ENCODE measurements around the gene RNF220.
"Not testable (repeated sequence)": the region's sequence is repeated elsewhere in the genome, so short reads cannot be mapped to it uniquely, and the experiment has no call there.

Gene RNF220

GRCh38 chr1:44679468-44679867 is 274.4 kb downstream of the RNF220 start:
- no peak for DNase-seq (ENCODE audit: low spot score)

- DNase-seq (ENCODE audit: low spot score), result no peak
Observed at GRCh38 chr1:44681905-44682882, 277.1 kb downstream of the RNF220 start.

- DNase-seq (ENCODE audit: low spot score), result no peak
Observed at GRCh38 chr1:44682883-44683265, 277.8 kb downstream of the RNF220 start.

GRCh38 chr1:44684525-44684924 is 279.5 kb downstream of the RNF220 start:
- DNase-seq (ENCODE audit: low spot score), result peak; percentile 23

- no peak for DNase-seq (ENCODE audit: low spot score)
Observed at GRCh38 chr1:44685218-44685617, 280.2 kb downstream of the RNF220 start.

- DNase-seq (ENCODE audit: low spot score), result no peak
Observed at GRCh38 chr1:44685881-44686280, 280.8 kb downstream of the RNF220 start.

- DNase-seq (ENCODE audit: low spot score), result no peak
Observed at GRCh38 chr1:44688760-44689446, 283.8 kb downstream of the RNF220 start.

GRCh38 chr1:44689447-44689765 is 284.4 kb downstream of the RNF220 start:
- no peak for DNase-seq (ENCODE audit: low spot score)

GRCh38 chr1:44693159-44693558 is 288.1 kb downstream of the RNF220 start:
- DNase-seq (ENCODE audit: low spot score), result peak; percentile 24

- no peak for DNase-seq (ENCODE audit: low spot score)
Observed at GRCh38 chr1:44693900-44694299, 288.8 kb downstream of the RNF220 start.

GRCh38 chr1:44694863-44695478 is 289.9 kb downstream of the RNF220 start:
- no peak for DNase-seq (ENCODE audit: low spot score)

- DNase-seq (ENCODE audit: low spot score), result no peak
Observed at GRCh38 chr1:44695671-44696070, 290.6 kb downstream of the RNF220 start.

GRCh38 chr1:44696101-44696500 is 291.0 kb downstream of the RNF220 start:
- no peak for DNase-seq (ENCODE audit: low spot score)

GRCh38 chr1:44696789-44697345 is 291.8 kb downstream of the RNF220 start:
- DNase-seq (ENCODE audit: low spot score), result peak; percentile 41

- no peak for DNase-seq (ENCODE audit: low spot score)
Observed at GRCh38 chr1:44698138-44698537, 293.1 kb downstream of the RNF220 start.

- DNase-seq (ENCODE audit: low spot score), result not testable (repeated sequence)
Observed at GRCh38 chr1:44699375-44699774, 294.3 kb downstream of the RNF220 start.

GRCh38 chr1:44700573-44700972 is 295.5 kb downstream of the RNF220 start:
- DNase-seq (ENCODE audit: low spot score), result no peak

- no peak for DNase-seq (ENCODE audit: low spot score)
Observed at GRCh38 chr1:44701141-44701573, 296.1 kb downstream of the RNF220 start.
